NCI-H1436 (cell line): Measurements from ENCODE around the gene SAMD10.
"Not testable (repeated sequence)": the region's sequence is repeated elsewhere in the genome, so short reads cannot be mapped to it uniquely, and the experiment has no call there.

Experiments used
- DNase-seq: peaks from one replicate; lab custom pipeline; 2025; lab: John Stamatoyannopoulos, UW

The SAMD10 gene

GRCh38 chr20:63968928-63969760 lies 10.3 kb downstream of the SAMD10 start:
- no peak for DNase-seq

GRCh38 chr20:63968136-63968927 lies 11.1 kb downstream of the SAMD10 start:
- DNase-seq = no peak

- no peak for DNase-seq
Observed at GRCh38 chr20:63967330-63968135, 11.9 kb downstream of the SAMD10 start.

- no peak for DNase-seq
Observed at GRCh38 chr20:63966944-63967322, 12.5 kb downstream of the SAMD10 start.

GRCh38 chr20:63966172-63966943 lies 13.1 kb downstream of the SAMD10 start:
- DNase-seq = no peak

- no peak for DNase-seq
Observed at GRCh38 chr20:63964412-63964811, 15.0 kb downstream of the SAMD10 start.

- DNase-seq = no peak
Observed at GRCh38 chr20:63963784-63964301, 15.6 kb downstream of the SAMD10 start.

GRCh38 chr20:63963348-63963741 lies 16.1 kb downstream of the SAMD10 start:
- DNase-seq = no peak

- no peak for DNase-seq
Observed at GRCh38 chr20:63962426-63963347, 16.8 kb downstream of the SAMD10 start.

- no peak for DNase-seq
Observed at GRCh38 chr20:63961664-63962425, 17.6 kb downstream of the SAMD10 start.

- not testable (repeated sequence) for DNase-seq
Observed at GRCh38 chr20:63960654-63961621, 18.5 kb downstream of the SAMD10 start.

- DNase-seq = no peak
Observed at GRCh38 chr20:63959699-63960075, 19.8 kb downstream of the SAMD10 start.

- DNase-seq = no peak
Observed at GRCh38 chr20:63958964-63959698, 20.3 kb downstream of the SAMD10 start.

- no peak for DNase-seq
Observed at GRCh38 chr20:63958471-63958870, 21.0 kb downstream of the SAMD10 start.

GRCh38 chr20:63957690-63958441 lies 21.6 kb downstream of the SAMD10 start:
- peak; percentile 72 for DNase-seq

- DNase-seq = peak; percentile 72
Observed at GRCh38 chr20:63957004-63957689, 22.3 kb downstream of the SAMD10 start.
